Tibial nerve (tissue), 4 donors: Measurements from ENCODE around the gene MYO5A.
"Not testable (repeated sequence)": the region's sequence is repeated elsewhere in the genome, so short reads cannot be mapped to it uniquely, and the experiment has no call there.

ENCODE experiments used
- EP300 ChIP-seq, 2 donors: sonication (generic); formaldehyde crosslinking; IDR thresholded peaks; one replicate each; pipeline ENCODE4 v1.6.1; 2017; ENCODE audit warnings: antibody characterized with exemption in 2 of 2, mild to moderate bottlenecking in 1 of 2
- POLR2A ChIP-seq, 2 donors: fragments of 450-650 bp; IDR thresholded peaks; one replicate each; pipeline ENCODE4 v1.6.1; 2017; ENCODE audit warnings: antibody characterized with exemption in 2 of 2, mild to moderate bottlenecking in 2 of 2, moderate library complexity in 2 of 2
- TF ChIP-seq, protein P1 (sequence below), 5 experiments: fragments of 200-600 bp in 3 of 5; fragments of 450-650 bp in 2 of 5; sonication (generic) in 3 of 5; IDR thresholded peaks; one replicate each; pipeline ENCODE4 v1.5.1; 2016 to 2019; ENCODE audit warnings: antibody characterized with exemption in 5 of 5, mild to moderate bottlenecking in 3 of 5, moderate library complexity in 2 of 5

GRCh38 chr15:52565417-52566358 is 37.0 kb upstream of the MYO5A start:
- TF ChIP-seq, protein P1, sequence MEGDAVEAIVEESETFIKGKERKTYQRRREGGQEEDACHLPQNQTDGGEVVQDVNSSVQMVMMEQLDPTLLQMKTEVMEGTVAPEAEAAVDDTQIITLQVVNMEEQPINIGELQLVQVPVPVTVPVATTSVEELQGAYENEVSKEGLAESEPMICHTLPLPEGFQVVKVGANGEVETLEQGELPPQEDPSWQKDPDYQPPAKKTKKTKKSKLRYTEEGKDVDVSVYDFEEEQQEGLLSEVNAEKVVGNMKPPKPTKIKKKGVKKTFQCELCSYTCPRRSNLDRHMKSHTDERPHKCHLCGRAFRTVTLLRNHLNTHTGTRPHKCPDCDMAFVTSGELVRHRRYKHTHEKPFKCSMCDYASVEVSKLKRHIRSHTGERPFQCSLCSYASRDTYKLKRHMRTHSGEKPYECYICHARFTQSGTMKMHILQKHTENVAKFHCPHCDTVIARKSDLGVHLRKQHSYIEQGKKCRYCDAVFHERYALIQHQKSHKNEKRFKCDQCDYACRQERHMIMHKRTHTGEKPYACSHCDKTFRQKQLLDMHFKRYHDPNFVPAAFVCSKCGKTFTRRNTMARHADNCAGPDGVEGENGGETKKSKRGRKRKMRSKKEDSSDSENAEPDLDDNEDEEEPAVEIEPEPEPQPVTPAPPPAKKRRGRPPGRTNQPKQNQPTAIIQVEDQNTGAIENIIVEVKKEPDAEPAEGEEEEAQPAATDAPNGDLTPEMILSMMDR (IDR thresholded peaks at IDR 0.05): not testable (repeated sequence)
- TF ChIP-seq EP300, POLR2A (IDR thresholded peaks at IDR 0.05): not testable (repeated sequence)
